HUES48 (cell line): ENCODE measurements around the gene PILRB.
"Not testable (repeated sequence)": the region's sequence is repeated elsewhere in the genome, so short reads cannot be mapped to it uniquely, and the experiment has no call there.

Source experiments
- H3K27ac ChIP-seq: one replicate; pipeline ENCODE4 v1.7.0; 2013; ENCODE audit warnings: low read depth, low read length, inconsistent platforms
- H3K27me3 ChIP-seq: 2 replicates; pipeline ENCODE4 v1.6.1; 2013; ENCODE audit warnings: mild to moderate bottlenecking, low read length; ENCODE audit not compliant: control insufficient read depth, insufficient read depth
- H3K36me3 ChIP-seq: 2 replicates; pipeline ENCODE4 v1.6.1; 2013; ENCODE audit warnings: low read length; ENCODE audit not compliant: control insufficient read depth, insufficient read depth
- H3K4me1 ChIP-seq: 2 replicates; pipeline ENCODE4 v1.6.1; 2013; ENCODE audit warnings: mild to moderate bottlenecking, low read length; ENCODE audit not compliant: control insufficient read depth, insufficient read depth
- H3K4me3 ChIP-seq: 2 replicates; pipeline ENCODE4 v1.5.1; 2013; ENCODE audit warnings: mild to moderate bottlenecking, low read depth, low read length
- H3K9ac ChIP-seq: 2 replicates; pipeline ENCODE4 v1.6.1; 2013; ENCODE audit warnings: mild to moderate bottlenecking, low read depth, low read length, moderate library complexity
- H3K9me3 ChIP-seq: 2 replicates; pipeline ENCODE4 v1.6.1; 2013; ENCODE audit warnings: low read length; ENCODE audit not compliant: control insufficient read depth, insufficient read depth

PILRB gene

GRCh38 chr7:100358027-100358856 lies at the start of gene PILRB:
TSS of gene PILRB (plus strand) at chr7:100358117. CDS start at chr7:100358303, 186 bp downstream.
- Histone ChIP-seq H3K27me3 (no peaks in the 10 kb centered on the region), H3K36me3 (peaks cover 95% of the 10 kb centered on the region), H3K4me1 (no peaks in the 10 kb centered on the region), H3K27ac (no peak within 1 kb of the TSS), H3K9me3 (no peaks in the 10 kb centered on the region), H3K4me3 (no peak within 1 kb of the TSS), H3K9ac (no peak within 1 kb of the TSS)

GRCh38 chr7:100318329-100318728 lies 39.6 kb upstream of the PILRB start:
- H3K27ac ChIP-seq, H3K4me3 ChIP-seq, H3K9me3 ChIP-seq, H3K4me1 ChIP-seq, H3K36me3 ChIP-seq, H3K9ac ChIP-seq, H3K27me3 ChIP-seq: not testable (repeated sequence)

- H3K27ac ChIP-seq, H3K9me3 ChIP-seq, H3K36me3 ChIP-seq, H3K27me3 ChIP-seq, H3K4me3 ChIP-seq, H3K9ac ChIP-seq, H3K4me1 ChIP-seq: not testable (repeated sequence)
Observed at GRCh38 chr7:100321648-100322047, 36.3 kb upstream of the PILRB start.

- H3K4me1 ChIP-seq, H3K9ac ChIP-seq, H3K9me3 ChIP-seq, H3K27ac ChIP-seq, H3K4me3 ChIP-seq, H3K27me3 ChIP-seq, H3K36me3 ChIP-seq: not testable (repeated sequence)
Observed at GRCh38 chr7:100324194-100324593, 33.7 kb upstream of the PILRB start.

- peaks cover 14% of the 10 kb centered on the region for H3K36me3 ChIP-seq
- not testable (repeated sequence) for H3K4me3 ChIP-seq, H3K27me3 ChIP-seq, H3K9ac ChIP-seq, H3K4me1 ChIP-seq, H3K27ac ChIP-seq, H3K9me3 ChIP-seq
Observed at GRCh38 chr7:100325671-100326070, 32.2 kb upstream of the PILRB start.

- H3K27ac ChIP-seq, H3K27me3 ChIP-seq, H3K9ac ChIP-seq, H3K4me3 ChIP-seq, H3K9me3 ChIP-seq, H3K4me1 ChIP-seq: not testable (repeated sequence)
- peaks cover 14% of the 10 kb centered on the region for H3K36me3 ChIP-seq
Observed at GRCh38 chr7:100326914-100327313, 31.0 kb upstream of the PILRB start.

- peak overlapping the region; percentile 97 for H3K4me3 ChIP-seq
- not testable (repeated sequence) for H3K27me3 ChIP-seq, H3K9me3 ChIP-seq, H3K4me1 ChIP-seq
- H3K27ac ChIP-seq = peak overlapping the region; percentile 92
- peaks cover 13% of the 10 kb centered on the region for H3K36me3 ChIP-seq
- peak overlapping the region; percentile 89 for H3K9ac ChIP-seq
Observed at GRCh38 chr7:100335566-100336466, 22.1 kb upstream of the PILRB start.

GRCh38 chr7:100338083-100338696 lies 19.7 kb upstream of the PILRB start:
- H3K9ac ChIP-seq, H3K27ac ChIP-seq, H3K4me3 ChIP-seq, H3K27me3 ChIP-seq, H3K9me3 ChIP-seq, H3K4me1 ChIP-seq: not testable (repeated sequence)
- peaks cover 32% of the 10 kb centered on the region for H3K36me3 ChIP-seq

GRCh38 chr7:100341286-100341685 lies 16.6 kb upstream of the PILRB start:
- H3K4me1 ChIP-seq = not testable (repeated sequence)

GRCh38 chr7:100342765-100343164 lies 15.2 kb upstream of the PILRB start:
- Histone ChIP-seq H3K9ac (no peak overlapping the region), H3K36me3 (peaks cover 56% of the 10 kb centered on the region), H3K9me3 (no peaks in the 10 kb centered on the region), H3K27ac (no peak overlapping the region), H3K4me1 (no peaks in the 10 kb centered on the region), H3K4me3 (no peak overlapping the region), H3K27me3 (no peaks in the 10 kb centered on the region)

More at GRCh38 chr7:100341286-100341685, 16.6 kb upstream of the PILRB start:
- H3K27me3 ChIP-seq, H3K9me3 ChIP-seq, H3K27ac ChIP-seq, H3K9ac ChIP-seq, H3K4me3 ChIP-seq: not testable (repeated sequence)
- peaks cover 41% of the 10 kb centered on the region for H3K36me3 ChIP-seq

- H3K9ac ChIP-seq, H3K27me3 ChIP-seq, H3K27ac ChIP-seq, H3K9me3 ChIP-seq, H3K4me1 ChIP-seq, H3K4me3 ChIP-seq: not testable (repeated sequence)
- peaks cover 59% of the 10 kb centered on the region for H3K36me3 ChIP-seq
Observed at GRCh38 chr7:100344124-100344559, 13.8 kb upstream of the PILRB start.
